CD4-positive, alpha-beta T cell (primary cell): Measurements from ENCODE around the gene SLC2A9. TPM values are rescaled to one million over a fixed set of nuclear protein-coding genes. Genes with fewer than 3 reads are reported as not detected.

Experiments
- ATAC-seq: fragments of 200-7000 bp; cut with Tn5 transposase; one replicate; pipeline ENCODE4 v1.10.0; 2022; ENCODE audit warnings: mild to moderate bottlenecking; ENCODE audit not compliant: poor library complexity
- CTCF ChIA-PET: fragments of 350-600 bp; sonication (Branson Sonifier 250); formaldehyde crosslinking; loops from one replicate; lab custom pipeline; 2021; ENCODE audit warnings: antibody characterized with exemption, inconsistent platforms; lab: Charles Lee
- POLR2A ChIA-PET: fragments of 350-600 bp; sonication (Branson Sonifier 250); formaldehyde crosslinking; loops from one replicate; lab custom pipeline; 2021; ENCODE audit warnings: antibody characterized with exemption, inconsistent platforms; lab: Charles Lee
- DNase-seq, 14 experiments: peaks; one replicate each; pipeline ENCODE4 v3.0.0-alpha.2; 2013 to 2020; ENCODE audit warnings: mixed read lengths in 2 of 14
- H3K27ac ChIP-seq, 2 donors: one replicate each; pipeline versions ENCODE4 v1.5.1 to v1.7.0; 2013; ENCODE audit warnings: low read length in 2 of 2, low read depth in 1 of 2, mild to moderate bottlenecking in 1 of 2
- H3K27me3 ChIP-seq, 2 experiments: 1 replicate in 1 of 2; 2 replicates in 1 of 2; pipeline versions ENCODE4 v1.6.1 to v1.7.0; 2013; ENCODE audit warnings: low read length in 2 of 2, control low read depth in 1 of 2, mild to moderate bottlenecking in 1 of 2, moderate library complexity in 1 of 2; ENCODE audit not compliant: insufficient read depth in 2 of 2, control insufficient read depth in 1 of 2
- H3K36me3 ChIP-seq: one replicate; pipeline ENCODE4 v1.6.1; 2013; ENCODE audit warnings: low read length, control low read depth; ENCODE audit not compliant: insufficient read depth
- H3K4me1 ChIP-seq: one replicate; pipeline ENCODE4 v1.6.1; 2013; ENCODE audit warnings: low read length, control low read depth; ENCODE audit not compliant: insufficient read depth
- H3K4me3 ChIP-seq: one replicate; pipeline ENCODE4 v1.5.1; 2013; ENCODE audit warnings: mild to moderate bottlenecking, low read length, moderate library complexity
- H3K9me3 ChIP-seq, 2 experiments: 1 replicate in 1 of 2; 2 replicates in 1 of 2; pipeline versions ENCODE4 v1.6.1 to v1.7.0; 2013; ENCODE audit warnings: low read length in 2 of 2, mild to moderate bottlenecking in 2 of 2, control low read depth in 1 of 2, moderate library complexity in 1 of 2; ENCODE audit not compliant: control insufficient read depth in 1 of 2, insufficient read depth in 1 of 2
- H3K27ac Mint-ChIP-seq: one replicate; pipeline ENCODE4 v1.8.0; 2020; ENCODE audit warnings: mixed read lengths
- H3K27me3 Mint-ChIP-seq: one replicate; pipeline ENCODE4 v1.8.0; 2021; ENCODE audit warnings: mixed read lengths
- H3K36me3 Mint-ChIP-seq: one replicate; pipeline ENCODE4 v1.8.0; 2021; ENCODE audit warnings: low read depth, mixed read lengths
- H3K4me1 Mint-ChIP-seq: one replicate; pipeline ENCODE4 v1.8.0; 2021; ENCODE audit warnings: low read depth, mixed read lengths
- H3K4me3 Mint-ChIP-seq: one replicate; pipeline ENCODE4 v1.8.0; 2020; ENCODE audit warnings: mild to moderate bottlenecking, mixed read lengths
- H3K9me3 Mint-ChIP-seq: one replicate; pipeline ENCODE4 v1.8.0; 2020; ENCODE audit warnings: mixed read lengths
- intact Hi-C, 2 experiments: fragments of 100-400 bp; cut with DNase I in 1 of 2; cut with micrococcal nuclease in 1 of 2; formaldehyde crosslinking; loops; one replicate each; pipeline versions ENCODE4 v1.15.1 to v1.9.0; 2023 to 2025; cut with DNase I, micrococcal nuclease
- total RNA-seq, 174 experiments: library from RNA in 2 of 174; stranded (reverse) in 2 of 174; gene quantifications; one replicate each; pipeline ENCODE4 v1.2.3 and lab custom pipeline; 2021 to 2026
- TF ChIP-seq, protein P1 (sequence below): fragments of 200-600 bp; IDR thresholded peaks from one replicate; pipeline ENCODE4 v1.8.0; 2022; ENCODE audit warnings: antibody characterized with exemption, mild to moderate bottlenecking

Gene SLC2A9
- total RNA-seq, 2 experiments from 2014 or later = 2.2 to 3.6 TPM

DNA sequence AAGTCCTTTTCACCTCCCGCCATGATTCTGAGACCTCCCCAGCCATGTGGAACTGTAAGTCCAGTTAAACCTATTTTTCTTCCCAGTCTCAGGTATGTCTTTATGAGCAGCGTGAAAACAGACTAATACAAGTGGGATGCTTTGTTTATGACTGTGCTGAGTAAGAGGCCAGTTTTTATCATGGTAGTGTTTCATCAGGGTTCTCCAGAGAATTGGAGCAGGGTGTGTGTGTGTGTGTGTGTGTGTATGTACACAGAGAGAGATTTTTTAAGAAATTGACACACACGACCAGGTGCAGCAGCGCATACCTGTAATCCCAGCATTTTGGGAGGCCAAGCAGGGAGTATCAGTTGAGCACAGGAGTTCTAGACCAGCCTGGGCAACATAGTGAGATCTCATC, 34.6 kb upstream of the SLC2A9 start:
- no peaks in the 10 kb centered on the region for H3K4me1 Mint-ChIP-seq
- Histone ChIP-seq H3K4me3 (no peak overlapping the region), H3K9me3 (no peaks in the 10 kb centered on the region), H3K27me3 (no peaks in the 10 kb centered on the region), H3K36me3 (peaks cover 10% of the 10 kb centered on the region), H3K27ac (no peak overlapping the region), H3K4me1 (no peaks in the 10 kb centered on the region)
- intact Hi-C loops = no loop called here
- CTCF ChIA-PET = no interaction called here
- DNase-seq (no peak), ATAC-seq (no peak)
- TF ChIP-seq, protein P1, sequence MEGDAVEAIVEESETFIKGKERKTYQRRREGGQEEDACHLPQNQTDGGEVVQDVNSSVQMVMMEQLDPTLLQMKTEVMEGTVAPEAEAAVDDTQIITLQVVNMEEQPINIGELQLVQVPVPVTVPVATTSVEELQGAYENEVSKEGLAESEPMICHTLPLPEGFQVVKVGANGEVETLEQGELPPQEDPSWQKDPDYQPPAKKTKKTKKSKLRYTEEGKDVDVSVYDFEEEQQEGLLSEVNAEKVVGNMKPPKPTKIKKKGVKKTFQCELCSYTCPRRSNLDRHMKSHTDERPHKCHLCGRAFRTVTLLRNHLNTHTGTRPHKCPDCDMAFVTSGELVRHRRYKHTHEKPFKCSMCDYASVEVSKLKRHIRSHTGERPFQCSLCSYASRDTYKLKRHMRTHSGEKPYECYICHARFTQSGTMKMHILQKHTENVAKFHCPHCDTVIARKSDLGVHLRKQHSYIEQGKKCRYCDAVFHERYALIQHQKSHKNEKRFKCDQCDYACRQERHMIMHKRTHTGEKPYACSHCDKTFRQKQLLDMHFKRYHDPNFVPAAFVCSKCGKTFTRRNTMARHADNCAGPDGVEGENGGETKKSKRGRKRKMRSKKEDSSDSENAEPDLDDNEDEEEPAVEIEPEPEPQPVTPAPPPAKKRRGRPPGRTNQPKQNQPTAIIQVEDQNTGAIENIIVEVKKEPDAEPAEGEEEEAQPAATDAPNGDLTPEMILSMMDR = no peak
- H3K36me3 Mint-ChIP-seq = peaks cover 43% of the 10 kb centered on the region
- no peak overlapping the region for H3K27ac Mint-ChIP-seq
- POLR2A ChIA-PET = no interaction called here
- no peaks in the 10 kb centered on the region for H3K9me3 Mint-ChIP-seq
- H3K4me3 Mint-ChIP-seq = no peak overlapping the region
- no peaks in the 10 kb centered on the region for H3K27me3 Mint-ChIP-seq

DNA sequence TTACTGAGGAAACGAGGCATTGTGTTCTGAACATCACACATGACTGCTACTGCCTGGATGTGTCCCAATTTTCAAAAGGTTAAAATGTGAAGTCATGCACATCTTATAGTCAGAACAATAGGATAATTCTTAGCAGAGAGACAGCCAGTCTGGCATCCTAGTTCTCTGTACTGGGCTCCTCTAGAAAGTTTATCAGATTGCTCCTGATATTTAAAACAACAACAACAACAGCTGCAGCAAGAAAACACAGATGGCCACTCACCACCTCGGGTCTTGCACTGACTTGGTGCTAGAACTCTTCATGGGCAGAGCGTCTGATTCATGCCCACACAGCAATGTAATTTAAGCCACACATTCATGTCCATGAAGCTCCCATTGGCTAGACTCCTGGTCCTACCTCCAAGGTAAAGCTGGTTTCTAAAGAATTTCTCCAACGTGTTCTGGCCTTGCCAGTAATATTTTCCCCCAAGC, 33.3 kb upstream of the SLC2A9 start:
- Mint-ChIP-seq H3K27ac (no peak overlapping the region), H3K4me1 (no peaks in the 10 kb centered on the region), H3K9me3 (no peaks in the 10 kb centered on the region), H3K4me3 (no peak overlapping the region), H3K27me3 (no peaks in the 10 kb centered on the region), H3K36me3 (peaks cover 43% of the 10 kb centered on the region)
- no peak for DNase-seq
- Histone ChIP-seq H3K4me1 (no peaks in the 10 kb centered on the region), H3K4me3 (no peak overlapping the region), H3K27me3 (no peaks in the 10 kb centered on the region), H3K27ac (no peak overlapping the region), H3K9me3 (no peaks in the 10 kb centered on the region), H3K36me3 (peaks cover 7% of the 10 kb centered on the region)
- ATAC-seq = no peak
- ChIA-PET CTCF (no interaction called here), POLR2A (no interaction called here)
- TF ChIP-seq, protein P1 = no peak
- intact Hi-C loops = no loop called here

DNA sequence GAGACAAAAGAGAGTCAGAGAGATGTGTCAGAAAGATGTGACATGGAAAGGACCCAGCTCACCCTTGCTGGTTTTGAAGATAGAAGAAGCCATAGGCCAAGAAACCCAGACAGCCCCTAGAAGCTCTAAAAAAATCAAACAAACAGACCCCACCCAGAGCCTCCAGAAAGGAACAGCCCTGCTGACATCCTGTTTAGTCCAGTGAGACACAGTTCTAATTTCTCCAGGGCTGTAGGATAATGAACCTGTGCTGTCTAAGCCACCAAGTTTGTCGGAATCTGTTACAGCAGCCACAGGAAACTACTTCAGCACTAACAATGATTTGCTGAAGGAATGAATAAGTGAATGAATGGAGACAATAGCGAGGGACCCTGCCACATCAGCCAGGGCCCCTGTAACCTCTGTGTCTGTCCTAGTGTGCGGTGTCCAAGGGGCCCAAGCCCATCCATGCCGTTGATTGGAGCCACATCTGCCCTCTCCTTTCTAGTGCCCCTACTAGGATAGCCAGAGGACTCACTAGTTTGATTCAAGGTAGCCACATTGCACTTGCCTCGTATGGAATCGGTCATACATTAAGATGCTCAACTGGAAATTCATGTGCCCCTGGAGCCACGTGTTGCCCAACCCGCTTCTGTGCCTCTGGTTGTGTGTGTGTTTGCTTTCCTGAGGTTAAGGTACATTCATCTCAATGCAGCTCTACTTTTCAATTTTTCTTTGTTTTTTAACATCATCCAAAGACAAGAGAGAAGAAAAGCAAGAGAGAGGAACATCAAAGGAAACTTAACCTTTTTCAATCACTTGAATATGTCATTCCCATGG, 32.5 kb upstream of the SLC2A9 start:
- Histone ChIP-seq H3K36me3 (peaks cover 5% of the 10 kb centered on the region), H3K4me1 (no peaks in the 10 kb centered on the region), H3K4me3 (no peak overlapping the region), H3K27ac (no peak overlapping the region), H3K27me3 (no peaks in the 10 kb centered on the region), H3K9me3 (no peaks in the 10 kb centered on the region)
- peaks cover 43% of the 10 kb centered on the region for H3K36me3 Mint-ChIP-seq
- H3K9me3 Mint-ChIP-seq = no peaks in the 10 kb centered on the region
- H3K27ac Mint-ChIP-seq = no peak overlapping the region
- CTCF ChIA-PET = no interaction called here
- ATAC-seq = no peak
- POLR2A ChIA-PET = no interaction called here
- no peak for DNase-seq
- H3K4me1 Mint-ChIP-seq = no peaks in the 10 kb centered on the region
- H3K4me3 Mint-ChIP-seq = no peak overlapping the region
- no peaks in the 10 kb centered on the region for H3K27me3 Mint-ChIP-seq
- intact Hi-C loops = no loop called here
- TF ChIP-seq, protein P1 = no peak
